Chondrocyte (in vitro differentiated cells): ENCODE measurements around the gene PRMT6. TPM values are rescaled to one million over a fixed set of nuclear protein-coding genes. Genes with fewer than 3 reads are reported as not detected.
"Not testable (repeated sequence)": the region's sequence is repeated elsewhere in the genome, so short reads cannot be mapped to it uniquely, and the experiment has no call there.

ENCODE experiments used
- DNase-seq: peaks from one replicate; pipeline ENCODE4 v3.0.0; 2021; ENCODE audit warnings: mixed read lengths, low spot score
- H3K27ac Mint-ChIP-seq: one replicate; pipeline ENCODE4 v1.8.0; 2021; ENCODE audit warnings: mild to moderate bottlenecking, moderate library complexity, mixed read lengths; ENCODE audit not compliant: unreplicated experiment
- H3K27me3 Mint-ChIP-seq: 2 replicates; pipeline ENCODE4 v1.8.0; 2021; ENCODE audit warnings: low read depth, mixed read lengths
- H3K36me3 Mint-ChIP-seq: 2 replicates; pipeline ENCODE4 v1.8.0; 2021; ENCODE audit warnings: low read depth, mixed read lengths
- H3K4me1 Mint-ChIP-seq: 2 replicates; pipeline ENCODE4 v1.8.0; 2021; ENCODE audit warnings: low read depth, mild to moderate bottlenecking, mixed read lengths
- H3K4me3 Mint-ChIP-seq: one replicate; pipeline ENCODE4 v1.8.0; 2021; ENCODE audit warnings: mild to moderate bottlenecking, moderate library complexity, mixed read lengths; ENCODE audit not compliant: unreplicated experiment
- H3K9me3 Mint-ChIP-seq: 2 replicates; pipeline ENCODE4 v1.8.0; 2021; ENCODE audit warnings: low read depth, mixed read lengths
- CTCF ChIP-seq: fragments of 200-600 bp; sonication (generic); IDR thresholded peaks from 2 replicates; pipeline ENCODE4 v1.5.0; 2021; ENCODE audit warnings: antibody characterized with exemption, mild to moderate bottlenecking, moderate library complexity
- total RNA-seq: library from RNA; stranded (reverse); gene quantifications from 3 replicates; pipeline ENCODE4 v1.2.1, GENCODE V29; 2021

PRMT6 gene
- total RNA-seq, 1 donor from 2014 or later = 13.2 TPM

- no peaks in the 10 kb centered on the region for H3K36me3 Mint-ChIP-seq
- no peak overlapping the region for H3K27ac Mint-ChIP-seq
- no peak overlapping the region for H3K4me3 Mint-ChIP-seq
- no peaks in the 10 kb centered on the region for H3K4me1 Mint-ChIP-seq
- no peak for TF ChIP-seq CTCF
- peaks cover 5% of the 10 kb centered on the region for H3K9me3 Mint-ChIP-seq
- no peak for DNase-seq
- peaks cover 6% of the 10 kb centered on the region for H3K27me3 Mint-ChIP-seq
Observed at GRCh38 chr1:107079249-107079648, 22.8 kb downstream of the PRMT6 start.

- H3K27ac Mint-ChIP-seq = no peak overlapping the region
- no peaks in the 10 kb centered on the region for H3K4me1 Mint-ChIP-seq
- no peak for DNase-seq
- H3K27me3 Mint-ChIP-seq = peaks cover 8% of the 10 kb centered on the region
- H3K4me3 Mint-ChIP-seq = no peak overlapping the region
- peaks cover 17% of the 10 kb centered on the region for H3K9me3 Mint-ChIP-seq
- TF ChIP-seq CTCF = no peak
- H3K36me3 Mint-ChIP-seq = no peaks in the 10 kb centered on the region
Observed at GRCh38 chr1:107081102-107081501, 24.6 kb downstream of the PRMT6 start.

GRCh38 chr1:107091418-107091817 lies 34.9 kb downstream of the PRMT6 start:
- H3K36me3 Mint-ChIP-seq = no peaks in the 10 kb centered on the region
- no peak for TF ChIP-seq CTCF
- no peak for DNase-seq
- H3K27ac Mint-ChIP-seq = no peak overlapping the region
- H3K27me3 Mint-ChIP-seq = peaks cover 3% of the 10 kb centered on the region
- H3K4me1 Mint-ChIP-seq = no peaks in the 10 kb centered on the region
- no peak overlapping the region for H3K4me3 Mint-ChIP-seq
- no peaks in the 10 kb centered on the region for H3K9me3 Mint-ChIP-seq

GRCh38 chr1:107093395-107093794 lies 36.9 kb downstream of the PRMT6 start:
- DNase-seq, H3K4me3 Mint-ChIP-seq, H3K27ac Mint-ChIP-seq, H3K4me1 Mint-ChIP-seq, H3K27me3 Mint-ChIP-seq, H3K9me3 Mint-ChIP-seq, H3K36me3 Mint-ChIP-seq: not testable (repeated sequence)

- H3K36me3 Mint-ChIP-seq = no peaks in the 10 kb centered on the region
- H3K4me3 Mint-ChIP-seq = no peak overlapping the region
- no peak for TF ChIP-seq CTCF
- no peak for DNase-seq
- H3K27ac Mint-ChIP-seq = no peak overlapping the region
- H3K4me1 Mint-ChIP-seq = no peaks in the 10 kb centered on the region
- H3K27me3 Mint-ChIP-seq = no peaks in the 10 kb centered on the region
- H3K9me3 Mint-ChIP-seq = peaks cover 6% of the 10 kb centered on the region
Observed at GRCh38 chr1:107095647-107096046, 39.2 kb downstream of the PRMT6 start.

GRCh38 chr1:107096690-107097089 lies 40.2 kb downstream of the PRMT6 start:
- H3K4me3 Mint-ChIP-seq = no peak overlapping the region
- no peak for DNase-seq
- H3K27me3 Mint-ChIP-seq = peaks cover 4% of the 10 kb centered on the region

More at GRCh38 chr1:107096690-107097089, 40.2 kb downstream of the PRMT6 start:
- no peaks in the 10 kb centered on the region for H3K4me1 Mint-ChIP-seq
- H3K27ac Mint-ChIP-seq = no peak overlapping the region
- peaks cover 6% of the 10 kb centered on the region for H3K9me3 Mint-ChIP-seq
- H3K36me3 Mint-ChIP-seq = no peaks in the 10 kb centered on the region
- no peak for TF ChIP-seq CTCF
